ENCODE data around the gene SSTR5.

The SSTR5 gene

DNA sequence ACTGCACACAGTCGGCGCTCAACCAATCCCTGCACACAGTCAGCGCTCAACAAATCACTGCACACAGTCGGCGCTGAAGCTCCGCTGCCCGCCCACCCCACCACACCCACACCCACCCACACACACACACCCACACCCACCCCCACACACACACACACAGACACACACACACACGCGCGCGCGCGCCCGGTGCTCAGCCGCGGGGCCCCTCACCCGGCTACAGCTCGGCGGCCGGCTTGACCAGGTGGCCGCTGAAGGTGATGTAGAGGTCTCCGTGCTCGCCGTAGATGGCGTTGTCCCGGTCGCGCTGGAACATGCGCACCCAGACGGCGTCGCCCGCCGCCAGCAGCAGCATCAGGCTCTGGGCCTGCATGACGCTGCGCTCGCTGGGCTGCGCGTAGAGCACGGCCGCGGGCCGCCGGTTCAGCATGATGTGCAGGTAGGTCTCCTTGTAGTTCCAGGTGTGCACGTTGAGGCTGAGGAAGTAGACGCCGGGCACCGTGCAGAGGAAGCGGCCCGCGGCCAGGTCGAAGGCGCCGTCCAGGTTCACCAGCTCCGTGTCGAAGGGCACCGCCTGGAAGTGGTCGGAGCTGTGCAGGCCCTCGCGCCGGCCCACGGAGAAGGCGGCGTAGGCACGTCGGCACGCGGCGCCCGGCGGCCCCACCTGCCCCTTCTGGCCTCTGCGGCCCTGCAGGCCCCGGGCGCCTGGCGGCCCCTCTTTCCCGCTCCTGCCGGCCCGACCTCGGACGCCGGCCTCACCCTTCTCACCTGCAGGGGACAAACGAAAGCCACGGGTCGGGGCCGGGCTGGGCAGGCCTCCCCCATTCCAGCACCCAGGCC lies 21.0 kb downstream of the SSTR5 start:
- DNase-seq: peak in 1 of 3 donors; percentile 8

DNA sequence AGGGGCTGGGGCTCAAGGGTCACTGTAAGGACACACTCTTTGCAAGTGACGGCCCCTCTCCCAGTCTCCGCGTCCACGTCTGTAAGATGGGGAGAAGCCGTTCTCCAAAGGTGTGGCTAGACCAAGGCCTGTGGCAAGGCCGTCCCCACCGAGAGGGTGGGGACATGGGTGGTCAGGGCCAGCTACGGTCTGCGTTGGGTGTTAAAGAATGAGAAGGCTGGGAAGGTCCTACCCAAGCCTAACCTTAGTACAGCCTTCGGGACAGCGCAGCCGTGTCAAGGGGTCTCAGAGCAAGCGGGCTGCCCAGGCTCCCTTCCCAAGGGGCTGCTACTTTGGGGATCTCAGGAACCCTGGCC lies 21.6 kb downstream of the SSTR5 start:
- no peak for DNase-seq

DNA sequence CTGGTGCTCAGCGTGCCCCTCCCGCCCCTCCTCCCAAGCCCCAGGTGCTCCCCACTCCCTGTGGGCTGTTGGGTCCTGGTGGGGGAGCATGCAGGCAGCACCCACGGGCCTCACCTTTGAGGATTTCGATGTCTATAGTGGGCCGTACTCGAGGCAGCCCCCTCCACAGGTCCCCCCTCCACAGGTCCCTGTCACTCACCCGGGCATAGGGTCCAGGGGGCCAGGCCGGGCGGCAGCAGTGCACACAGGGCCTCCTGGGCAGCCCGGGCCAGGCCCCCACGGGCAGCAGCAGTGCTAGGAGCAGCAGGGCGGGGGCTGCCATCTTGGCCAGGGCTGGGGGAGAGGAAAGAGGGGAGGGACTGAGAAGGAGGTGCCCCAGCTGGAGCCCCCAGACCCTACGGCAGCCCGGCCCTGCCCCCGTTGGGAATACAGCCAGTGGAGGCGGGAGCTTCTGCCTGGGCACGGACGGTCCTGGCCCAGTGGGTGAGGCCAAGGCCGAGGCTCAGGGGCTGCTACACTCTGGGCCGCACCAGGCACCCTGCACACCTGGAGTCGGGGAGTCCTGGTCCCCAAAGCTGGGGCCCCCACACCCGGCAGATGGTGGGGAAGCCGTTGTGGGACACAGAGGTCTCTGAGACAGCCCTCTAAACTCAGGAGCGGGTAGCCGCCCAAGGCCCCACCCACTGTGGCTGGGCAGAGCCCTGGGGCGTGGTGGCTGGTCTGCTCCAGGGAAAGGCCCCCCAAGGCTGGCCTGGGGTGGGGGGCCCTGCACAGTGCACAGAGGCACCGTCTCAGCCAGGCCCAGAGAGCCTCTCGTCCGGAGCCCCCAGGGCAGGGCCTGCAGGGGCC lies 22.3 kb downstream of the SSTR5 start:
- DNase-seq: no peak

DNA sequence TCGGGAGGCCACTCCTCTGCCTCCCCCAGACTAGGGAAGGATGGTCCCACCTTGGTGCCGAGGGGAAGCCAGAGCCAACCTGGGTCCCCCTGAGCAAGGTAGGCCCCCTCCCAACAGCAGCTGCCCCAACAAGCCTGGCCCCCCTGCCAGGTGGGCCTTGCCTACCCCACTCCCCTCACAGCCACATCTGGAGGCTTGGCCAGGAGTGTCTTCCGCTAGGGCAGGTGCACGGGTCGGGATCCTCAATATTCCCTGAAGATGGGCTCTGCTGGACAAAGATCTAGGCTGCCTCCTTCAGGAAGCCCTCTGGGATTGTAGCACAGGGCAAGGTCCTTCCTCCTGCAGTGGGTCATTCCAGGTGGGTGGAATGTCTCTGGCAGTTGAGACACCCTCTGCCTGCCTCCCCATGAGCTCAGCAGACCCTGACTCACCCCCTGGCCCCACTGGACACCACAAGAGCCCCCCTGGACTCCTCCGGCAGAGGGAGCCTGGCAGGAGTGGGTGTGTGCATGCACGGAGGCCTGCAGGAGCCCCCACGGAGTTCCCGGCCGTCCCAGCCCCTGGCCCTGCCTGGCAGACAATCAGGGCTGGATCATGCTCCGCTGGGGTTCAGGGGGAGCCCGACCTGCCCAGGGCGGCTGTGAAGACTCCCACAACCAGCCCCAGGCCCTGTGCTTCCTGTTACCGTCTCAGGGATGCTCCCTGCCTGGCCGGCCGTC lies 23.1 kb downstream of the SSTR5 start:
- DNase-seq: no peak

DNA sequence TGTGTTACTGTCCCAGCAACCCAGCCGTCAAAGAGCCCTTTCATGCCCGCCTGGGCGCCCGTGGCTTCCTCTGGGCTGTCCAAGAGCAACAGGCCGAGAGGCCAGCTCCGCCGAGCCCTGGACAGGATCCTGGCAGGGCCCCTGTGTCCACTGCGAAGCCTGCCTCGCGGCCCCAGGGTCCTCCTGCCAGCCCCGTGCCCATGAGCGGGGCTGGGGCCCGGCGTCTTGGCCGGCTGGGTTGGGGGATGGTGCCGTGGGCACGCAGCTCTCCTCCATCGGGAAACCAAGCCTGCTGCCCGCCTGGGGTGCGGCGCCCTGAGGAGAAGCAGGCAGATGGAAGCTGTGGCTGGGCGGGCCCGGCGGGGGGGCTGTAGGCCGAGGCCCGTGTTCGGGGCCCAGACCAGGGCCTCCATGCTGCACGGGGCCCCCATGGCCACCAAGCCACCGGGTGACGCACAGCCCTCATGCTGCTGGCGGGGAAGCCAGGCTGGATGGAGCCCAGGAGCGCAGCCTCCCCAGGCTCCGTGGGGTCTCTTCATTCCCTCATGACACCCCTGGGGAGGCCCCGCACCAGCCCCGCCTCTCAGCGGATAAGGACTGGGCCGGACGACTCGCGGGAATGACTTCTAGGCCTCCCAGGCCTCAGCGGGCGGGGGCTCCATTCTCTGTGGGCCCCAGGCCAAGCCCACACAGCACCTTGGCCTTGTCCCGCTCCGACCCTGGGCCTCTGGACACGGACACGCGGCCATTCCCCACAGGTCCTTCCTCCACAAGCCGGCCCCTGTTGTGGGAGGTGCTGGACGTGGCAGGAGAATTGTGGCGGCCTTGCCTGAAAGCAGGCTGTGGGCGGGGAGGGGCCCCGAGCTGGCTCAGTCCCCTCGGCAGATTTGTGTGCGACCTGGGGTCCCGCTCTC lies 23.9 kb downstream of the SSTR5 start, which contains the start of gene C1QTNF8:
TSS of gene C1QTNF8 (minus strand) at position 76 of the 914 bp plus-strand sequence. CDS start 1,322 bp downstream, outside the sequence.
- DNase-seq: no peak

DNA sequence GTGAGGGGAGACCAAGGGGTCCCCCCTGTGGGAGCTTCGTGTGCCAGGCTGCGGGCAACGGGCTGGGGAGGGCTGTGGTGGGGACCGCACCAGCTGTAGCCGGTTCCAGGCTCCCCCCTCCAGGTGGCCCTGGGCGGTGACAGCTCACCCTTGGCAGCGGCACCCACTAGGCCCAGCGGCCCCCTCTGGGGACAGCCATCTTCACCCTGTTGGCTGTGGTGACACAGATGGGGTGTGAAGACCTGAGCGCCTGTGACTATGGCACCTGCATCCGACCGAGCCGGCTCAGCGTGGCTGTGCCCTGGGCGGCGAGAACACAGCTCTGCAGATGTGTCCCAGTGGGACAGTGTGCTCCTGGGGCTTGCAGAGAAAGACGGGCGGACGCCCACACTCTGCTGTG lies 24.6 kb downstream of the SSTR5 start:
- DNase-seq: no peak

DNA sequence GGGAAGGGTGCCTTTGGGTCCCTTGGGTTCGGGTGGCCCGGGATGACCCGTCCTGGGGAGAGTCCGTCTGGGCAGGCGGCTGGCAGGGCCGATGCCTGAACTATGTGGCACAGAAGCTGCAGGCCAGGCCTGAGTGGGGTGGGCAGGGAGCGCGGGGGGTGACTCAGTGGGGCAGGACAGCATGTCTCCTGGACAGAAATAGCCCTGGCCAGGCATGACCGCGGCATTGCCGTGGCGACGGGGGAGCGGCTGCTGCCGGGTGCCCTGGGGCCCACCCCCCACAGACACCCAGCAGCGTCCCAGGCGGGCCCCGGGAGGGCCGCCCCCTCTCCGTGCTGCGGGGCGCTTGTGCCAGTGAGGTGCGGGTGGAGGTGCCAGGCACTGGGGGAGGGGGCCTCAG lies 25.3 kb downstream of the SSTR5 start:
- DNase-seq: no peak

DNA sequence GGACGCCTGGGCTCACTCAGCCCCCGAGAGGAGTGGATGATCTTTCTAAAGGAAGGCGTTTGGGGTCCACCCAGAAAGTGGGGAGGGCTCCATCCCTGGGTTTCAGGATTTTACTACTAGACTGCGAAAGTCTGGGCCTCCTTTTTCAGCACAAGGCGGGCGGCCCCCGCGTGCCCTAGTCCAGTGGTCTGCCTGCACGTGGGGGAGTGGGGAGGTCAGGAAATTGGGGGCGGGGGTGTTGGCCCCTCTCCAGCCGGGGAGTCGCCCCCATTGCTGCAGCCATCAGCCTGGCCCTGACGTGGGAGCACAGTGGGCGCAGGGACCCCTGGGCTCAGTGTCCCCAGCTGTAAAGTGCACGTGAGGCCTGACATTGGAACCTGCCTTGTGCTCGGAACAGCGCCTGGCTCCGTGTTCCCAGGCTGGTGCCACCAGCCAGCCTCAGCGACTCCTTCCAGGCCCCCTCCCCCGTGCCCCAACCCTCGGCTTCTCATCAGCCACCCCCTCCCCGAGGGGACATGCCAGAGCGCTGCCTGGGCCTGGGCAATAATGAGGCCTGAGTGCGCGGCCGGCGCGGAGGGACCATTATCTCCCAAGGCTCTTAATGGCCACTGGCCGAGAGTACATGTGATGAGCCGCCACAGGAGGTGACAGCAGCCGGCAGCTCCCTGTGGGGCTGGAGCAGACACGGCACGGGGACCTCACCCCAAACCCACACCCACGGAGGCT lies 25.9 kb downstream of the SSTR5 start:
- no peak for DNase-seq

DNA sequence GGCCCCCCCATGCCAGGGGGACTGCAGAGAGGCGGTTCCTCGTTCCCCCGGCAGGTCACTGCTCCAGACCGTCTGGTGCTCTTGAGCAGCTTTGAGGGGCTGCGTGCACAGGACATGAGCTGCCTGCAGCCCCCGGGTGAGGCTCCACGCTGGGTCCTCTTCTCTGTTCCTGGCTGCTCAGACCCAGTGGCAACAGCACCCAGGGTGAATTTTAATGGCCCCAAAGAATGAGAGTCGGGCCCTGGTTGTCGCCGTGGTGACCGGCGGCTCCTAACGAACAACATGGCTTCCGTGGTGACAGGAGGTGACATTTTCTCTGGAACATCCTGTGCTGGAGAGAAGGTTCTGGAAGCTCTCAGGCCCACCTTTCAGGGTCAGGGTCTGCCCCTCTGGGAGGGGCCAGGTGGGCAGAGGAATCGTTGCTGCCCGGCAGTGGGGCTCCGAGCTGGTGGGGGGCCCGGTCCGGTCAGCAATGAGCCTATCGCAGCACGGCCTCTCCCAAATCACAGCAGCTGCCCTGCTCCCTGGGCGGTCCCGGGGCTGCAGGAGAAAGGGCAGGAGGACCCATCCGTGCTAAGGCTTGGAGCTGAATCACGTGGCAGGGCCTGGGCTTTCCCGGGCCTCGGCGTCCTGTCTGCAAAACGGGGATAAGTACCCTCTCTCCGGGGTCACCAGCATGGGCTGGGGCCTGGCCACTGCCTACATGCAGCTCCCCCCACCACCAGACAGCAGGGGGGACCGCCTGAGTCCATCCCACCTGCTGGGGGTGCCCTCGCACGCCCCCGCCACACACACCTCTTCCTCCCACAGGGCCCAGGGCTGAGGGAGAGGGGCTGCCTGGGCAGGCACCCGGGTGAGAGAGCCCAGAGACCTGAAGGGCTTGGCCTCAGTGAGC lies 26.9 kb downstream of the SSTR5 start:
- no peak for DNase-seq

DNA sequence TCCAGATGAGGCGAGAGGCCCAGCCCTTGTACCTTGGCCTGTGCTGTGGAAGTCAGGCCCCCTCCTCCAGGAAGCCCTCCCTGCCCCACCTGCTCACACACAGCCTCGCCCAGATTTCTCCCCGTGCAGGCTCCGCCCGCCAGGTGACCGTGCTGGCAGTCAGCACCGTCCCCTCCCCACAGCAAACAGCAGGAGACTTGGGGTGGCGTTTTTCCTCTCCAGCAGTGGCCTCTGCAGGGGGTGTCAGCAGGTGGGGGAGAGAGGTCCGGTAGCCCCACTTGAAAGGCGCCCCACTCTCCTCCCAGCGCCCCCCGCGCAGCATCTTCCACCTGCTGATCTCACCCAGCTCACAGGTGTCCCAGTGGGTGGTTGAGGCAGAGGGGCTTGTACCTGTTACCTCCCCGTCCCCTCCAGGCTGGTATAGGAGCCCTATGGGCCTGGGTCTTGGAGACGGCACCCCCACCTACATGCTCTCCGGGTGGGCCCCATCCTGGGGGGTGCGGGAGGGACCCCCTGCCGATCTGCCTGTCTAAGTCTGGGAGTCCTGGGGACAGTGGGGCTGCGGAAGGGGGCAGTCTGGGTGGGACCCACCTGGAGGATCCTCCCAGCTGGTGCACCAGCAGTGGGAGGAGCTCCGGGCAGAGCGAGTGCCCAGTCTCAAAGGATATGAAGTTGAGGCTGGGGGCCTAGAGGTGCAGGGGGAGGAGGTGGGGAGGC lies 27.7 kb downstream of the SSTR5 start:
- no peak for DNase-seq

DNA sequence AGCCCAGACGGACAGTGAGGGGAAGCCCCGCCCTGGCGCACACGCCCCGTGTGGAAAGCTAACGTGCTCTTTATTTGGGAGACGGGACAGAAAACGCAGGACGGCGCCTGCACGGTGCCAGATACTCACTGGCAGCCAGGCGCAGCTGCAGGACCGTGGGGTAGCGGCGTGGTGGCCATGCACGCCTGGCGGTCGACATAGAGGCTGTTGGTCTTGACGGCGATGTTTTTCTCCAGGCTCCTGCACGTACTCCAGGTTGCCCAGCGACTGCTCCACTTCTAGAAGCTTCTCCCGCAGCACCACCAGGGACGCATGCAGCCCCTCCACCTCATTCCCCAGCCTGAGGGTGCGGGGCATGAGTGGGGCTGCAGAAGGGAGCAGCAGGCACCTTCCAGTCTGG lies 28.6 kb downstream of the SSTR5 start:
- no peak for DNase-seq

DNA sequence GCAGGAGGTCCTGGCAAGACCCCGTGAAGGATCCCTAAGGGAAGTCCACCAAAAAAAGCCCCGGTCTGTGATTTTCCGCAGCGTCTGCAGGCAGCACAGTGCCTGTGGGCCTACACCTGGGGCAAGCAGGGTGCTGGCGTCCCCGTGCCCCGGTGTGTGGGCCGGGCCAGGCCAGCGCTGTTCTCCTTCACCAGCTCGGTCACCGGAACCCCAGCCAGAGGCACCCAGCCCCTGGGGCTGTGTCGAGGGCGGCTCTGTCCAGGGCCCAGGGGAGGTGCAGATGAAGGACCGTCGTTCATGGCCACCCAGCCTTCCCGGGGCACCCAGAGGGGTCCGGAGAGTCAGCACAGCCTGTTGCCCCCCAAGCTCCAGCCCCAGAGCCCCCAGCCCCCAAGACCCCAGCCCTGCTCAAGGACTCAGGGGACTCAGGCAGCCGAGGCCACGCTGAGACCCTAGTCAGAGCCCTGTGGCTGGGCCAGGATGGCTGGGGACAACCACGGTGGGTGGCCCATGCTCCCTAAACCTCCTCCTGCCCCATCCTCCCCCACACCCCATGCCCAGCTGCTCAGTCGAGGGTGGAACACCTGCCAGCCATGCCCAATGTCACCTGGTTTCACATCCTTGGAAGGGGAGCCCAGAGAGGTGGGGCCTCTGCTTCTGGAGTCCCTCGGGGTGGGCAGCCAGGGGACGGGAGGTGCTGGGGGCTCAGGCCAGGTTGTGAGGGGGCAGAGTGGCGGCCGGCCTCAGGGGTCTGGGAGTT lies 29.2 kb downstream of the SSTR5 start:
- DNase-seq: no peak

DNA sequence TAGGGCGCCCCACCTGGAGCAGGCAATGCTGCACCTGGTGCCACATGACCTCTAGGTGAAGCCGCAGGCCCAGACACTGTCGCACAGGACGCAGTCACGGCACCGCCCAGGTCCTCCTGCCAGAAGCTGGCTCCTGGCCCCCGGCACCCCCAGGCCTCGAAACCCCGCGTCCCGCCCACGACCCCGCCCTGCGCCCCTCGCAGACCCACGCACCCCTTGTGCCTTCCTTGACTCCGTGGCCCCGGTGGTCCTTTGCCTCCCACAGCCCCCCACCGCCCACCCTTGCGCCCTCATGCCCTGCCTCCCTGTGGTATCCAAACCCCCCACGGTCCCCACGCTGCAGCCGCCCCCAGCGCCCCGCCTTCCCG lies 29.8 kb downstream of the SSTR5 start:
- no peak for DNase-seq

DNA sequence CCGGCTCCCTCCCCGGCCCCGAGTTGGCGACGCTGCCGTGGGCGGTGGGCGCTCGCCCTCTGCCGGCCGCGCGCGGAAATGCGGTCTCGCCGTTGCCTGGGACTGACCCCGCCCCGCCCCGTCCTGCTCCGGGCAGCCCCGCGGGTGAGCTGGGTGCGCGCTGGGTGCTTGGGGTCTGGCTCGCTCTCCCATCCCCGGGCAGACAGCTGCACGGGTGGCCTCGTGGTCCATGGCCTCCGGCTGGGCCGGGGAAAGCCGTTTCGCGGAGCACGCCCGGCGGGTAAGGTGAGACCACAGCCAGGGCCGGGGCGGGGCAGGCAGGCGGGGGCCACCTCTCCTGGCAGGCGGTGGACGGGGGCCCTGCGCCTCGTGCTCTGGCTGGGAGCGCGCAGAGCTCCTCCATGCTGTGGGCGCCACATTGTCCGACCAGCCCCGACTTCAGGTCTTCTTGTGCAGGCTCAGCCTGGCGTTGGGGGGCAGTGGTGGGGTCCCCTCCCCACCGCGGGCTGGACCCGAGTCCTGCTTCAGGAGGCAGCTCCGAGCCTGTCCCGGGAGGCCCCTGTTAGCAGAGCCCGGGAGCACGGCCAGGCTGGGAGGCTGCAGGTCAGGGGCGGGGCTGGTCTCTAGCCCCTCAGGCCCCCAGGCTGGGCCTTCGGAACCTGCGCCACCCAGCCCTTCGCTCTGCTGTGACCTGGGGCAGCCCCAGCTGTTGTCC lies 30.5 kb downstream of the SSTR5 start:
- peak; percentile 65 to 86 (median 75) for DNase-seq

DNA sequence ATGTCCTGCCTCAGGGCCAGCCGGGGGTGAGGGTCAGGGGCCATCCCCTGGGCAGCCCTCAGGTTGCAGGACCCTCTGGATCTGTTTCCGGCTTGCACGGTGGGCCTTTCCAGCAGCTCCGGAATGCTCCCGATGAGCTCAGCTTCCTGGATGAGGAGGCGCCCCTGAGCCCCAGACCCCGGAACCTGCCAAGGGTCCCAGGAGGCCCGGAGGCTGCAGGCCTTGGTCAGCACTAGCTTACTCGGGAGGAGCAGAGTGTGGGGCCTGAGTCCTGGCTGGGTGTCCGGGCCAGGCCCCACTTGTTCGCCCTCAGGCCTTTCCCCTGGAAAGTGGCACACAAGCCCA lies 31.1 kb downstream of the SSTR5 start:
- DNase-seq: no peak

DNA sequence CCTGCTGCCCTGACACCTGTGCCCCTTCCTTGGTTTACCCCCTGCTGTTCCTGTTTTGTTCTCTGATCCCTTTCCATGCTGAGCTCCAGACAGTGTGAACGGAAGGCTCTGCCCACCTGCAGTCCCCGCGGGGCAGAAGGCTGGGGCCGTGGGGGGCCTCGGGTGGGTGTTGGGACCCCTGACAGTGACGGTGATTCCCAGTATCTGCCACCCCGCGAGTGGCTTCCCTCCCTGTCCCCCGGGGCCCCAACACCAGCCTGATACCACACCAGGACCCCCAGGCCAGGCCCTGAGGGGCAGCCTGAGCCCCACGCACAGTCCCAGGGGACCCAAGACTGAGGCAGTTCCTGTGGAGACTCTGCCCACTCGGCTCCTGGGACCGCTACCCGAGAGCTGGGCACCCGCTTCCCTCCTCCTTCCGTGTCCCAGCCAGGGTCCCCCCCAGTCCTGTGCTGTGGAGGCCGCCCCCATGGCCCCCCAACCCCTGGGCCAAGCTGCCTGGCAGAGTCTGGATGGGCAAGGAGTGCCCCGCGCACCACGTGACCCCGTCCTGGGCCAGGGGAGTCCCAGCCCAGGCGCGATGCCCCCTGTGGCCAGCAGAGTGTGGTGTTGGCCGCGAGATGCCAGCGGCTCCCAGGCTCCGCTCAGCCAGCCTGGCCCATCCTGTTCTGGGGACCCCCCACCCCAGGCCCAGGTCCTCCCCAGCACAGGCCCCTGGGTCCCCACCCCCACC lies 33.5 kb downstream of the SSTR5 start:
- DNase-seq: peak; percentile 53 to 80 (median 60)

DNA sequence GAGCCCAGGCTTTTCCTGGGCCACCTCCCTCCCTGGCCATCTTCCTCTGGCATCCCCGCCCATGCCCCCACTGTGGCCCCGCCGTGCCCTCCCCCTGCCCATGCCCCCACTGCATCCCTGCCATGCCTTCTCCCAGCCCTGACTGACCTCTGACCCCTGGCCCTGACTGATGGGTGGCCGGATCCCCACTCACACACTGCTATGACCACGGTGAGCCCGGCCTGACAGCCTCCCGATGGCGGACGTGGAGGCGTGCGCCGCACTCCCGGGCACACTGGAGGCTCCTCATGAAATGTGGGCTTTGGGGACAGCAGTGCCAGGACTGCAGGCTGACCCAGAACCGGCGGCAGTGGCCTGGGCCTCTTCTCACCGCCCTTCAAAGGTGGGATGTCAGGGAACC lies 34.1 kb downstream of the SSTR5 start:
- DNase-seq: no peak

DNA sequence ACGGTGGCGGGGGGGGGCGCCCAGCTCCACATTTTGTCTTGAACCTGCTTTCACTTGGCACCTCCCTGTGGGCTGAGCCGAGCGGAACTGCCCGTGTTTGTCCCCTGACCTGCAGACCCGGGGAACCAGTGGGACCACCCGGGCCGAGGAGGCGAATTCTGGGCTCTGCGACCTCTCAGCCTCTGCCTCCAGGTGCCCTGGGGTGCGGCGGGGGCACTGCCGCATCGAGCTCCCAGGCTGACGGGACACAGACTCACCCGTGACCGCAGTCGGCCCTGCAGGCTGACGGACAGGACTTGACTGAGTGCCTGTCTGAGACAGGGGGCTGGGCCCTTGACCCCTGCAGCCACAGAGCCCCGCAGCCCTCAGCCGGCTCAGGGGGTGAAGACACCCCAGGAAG lies 34.6 kb downstream of the SSTR5 start:
- no peak for DNase-seq
